ENCODE results near the gene CAPRIN1. TPM values are rescaled to one million over a fixed set of nuclear protein-coding genes. Genes with fewer than 3 reads are reported as not detected.

The CAPRIN1 gene
- polyA plus RNA-seq, 2 of the 4 experiments (the other 2 are of a cell fraction), result 159 to 255 TPM

DNA sequence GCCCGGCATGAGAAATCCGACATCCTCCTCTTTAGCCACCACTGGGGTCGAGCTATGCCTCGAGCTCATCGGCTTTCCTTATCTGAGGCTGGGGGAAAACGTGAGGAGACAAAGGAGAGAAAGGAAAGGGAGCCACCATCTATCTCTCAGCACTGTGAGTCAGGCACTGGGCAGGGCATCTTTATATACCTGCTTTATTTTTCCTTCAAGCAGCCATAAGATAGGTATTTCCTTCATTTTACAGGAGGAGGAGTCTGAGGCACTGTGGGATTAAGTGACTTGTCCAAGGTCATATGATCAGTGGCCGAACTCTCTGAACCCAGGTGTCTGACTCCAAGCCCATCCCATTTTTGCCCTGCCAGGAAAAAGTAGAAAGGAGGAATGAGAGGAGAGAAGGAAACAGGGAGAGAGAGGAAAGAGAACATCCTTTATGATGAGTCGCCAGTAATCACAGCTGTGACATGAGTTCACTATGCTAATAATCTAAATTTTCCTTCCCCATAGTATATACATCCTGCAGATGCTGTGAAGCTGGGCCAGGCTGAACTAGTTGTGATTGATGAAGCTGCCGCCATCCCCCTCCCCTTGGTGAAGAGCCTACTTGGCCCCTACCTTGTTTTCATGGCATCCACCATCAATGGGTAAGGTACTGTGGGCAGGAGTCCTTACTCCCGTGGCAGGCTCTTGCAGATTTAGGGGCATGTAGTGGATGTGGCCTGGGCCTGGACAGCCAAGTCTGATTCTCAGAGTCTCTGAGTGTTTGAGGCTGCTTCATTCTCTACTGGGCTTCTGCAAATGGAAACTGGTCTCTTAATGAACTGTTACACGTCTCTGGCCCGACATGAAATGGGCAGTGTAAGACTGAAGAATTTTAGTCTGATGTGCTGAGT, 75.7 kb downstream of the CAPRIN1 start:
- Histone ChIP-seq H3K4me3 (no peak overlapping the region), H3K4me2 (no peak overlapping the region), H3K27ac (no peak overlapping the region), H3K9me3 (no peaks in the 10 kb centered on the region), H3K4me1 (no peaks in the 10 kb centered on the region)
- no peak for ATAC-seq
- 94% methylated on average over 12 of the region's 12 CpGs for WGBS (ENCODE audit: missing lambda C conversion rate)
- peak; percentile 48 for TF ChIP-seq MAFK (IDR thresholded peaks at IDR 0.05; ENCODE audit: partially characterized antibody)
- TF ChIP-seq RFX5 (IDR thresholded peaks at IDR 0.05), result no peak
- no peak for TF ChIP-seq KDM5A (IDR thresholded peaks at IDR 0.05)
- CTCF ChIA-PET, result interaction anchor here (0.8 to 1.5 kb wide), 2 partner anchors 13 to 27 kb away, joined by 4 to 5 read pairs; no protein-coding TSS in a partner anchor
- FAIRE-seq, result no peak
- POLR2A ChIA-PET, result no interaction called here
- no peak for DNase-seq (ENCODE audit: low read depth in 1 of 2, low spot score in 1 of 2)

GRCh38 chr11:34128824-34129223, 77.3 kb downstream of the CAPRIN1 start:
- no peak overlapping the region for H3K27ac ChIP-seq
- 93% methylated on average over 3 of the region's 3 CpGs for WGBS (ENCODE audit: missing lambda C conversion rate)
- ChIA-PET CTCF (no interaction called here), POLR2A (no interaction called here)
- TF ChIP-seq NPAS2 (CRISPR knock-in tag; IDR thresholded peaks at IDR 0.05; ENCODE audit: borderline replicate concordance), result no peak
- TF ChIP-seq E2F6 (IDR thresholded peaks at IDR 0.05; ENCODE audit: borderline replicate concordance, low read depth), result no peak
- no peak for TF ChIP-seq KDM1A (IDR thresholded peaks at IDR 0.05; ENCODE audit: low read depth)
- TF ChIP-seq EHMT2 (IDR thresholded peaks at IDR 0.05; ENCODE audit: low read depth), result no peak
- no peak for TF ChIP-seq RAD21 (conservative IDR thresholded peaks at IDR 0.05 in 1 of 2, IDR thresholded peaks at IDR 0.05 in 1 of 2)
- TF ChIP-seq, protein P1, sequence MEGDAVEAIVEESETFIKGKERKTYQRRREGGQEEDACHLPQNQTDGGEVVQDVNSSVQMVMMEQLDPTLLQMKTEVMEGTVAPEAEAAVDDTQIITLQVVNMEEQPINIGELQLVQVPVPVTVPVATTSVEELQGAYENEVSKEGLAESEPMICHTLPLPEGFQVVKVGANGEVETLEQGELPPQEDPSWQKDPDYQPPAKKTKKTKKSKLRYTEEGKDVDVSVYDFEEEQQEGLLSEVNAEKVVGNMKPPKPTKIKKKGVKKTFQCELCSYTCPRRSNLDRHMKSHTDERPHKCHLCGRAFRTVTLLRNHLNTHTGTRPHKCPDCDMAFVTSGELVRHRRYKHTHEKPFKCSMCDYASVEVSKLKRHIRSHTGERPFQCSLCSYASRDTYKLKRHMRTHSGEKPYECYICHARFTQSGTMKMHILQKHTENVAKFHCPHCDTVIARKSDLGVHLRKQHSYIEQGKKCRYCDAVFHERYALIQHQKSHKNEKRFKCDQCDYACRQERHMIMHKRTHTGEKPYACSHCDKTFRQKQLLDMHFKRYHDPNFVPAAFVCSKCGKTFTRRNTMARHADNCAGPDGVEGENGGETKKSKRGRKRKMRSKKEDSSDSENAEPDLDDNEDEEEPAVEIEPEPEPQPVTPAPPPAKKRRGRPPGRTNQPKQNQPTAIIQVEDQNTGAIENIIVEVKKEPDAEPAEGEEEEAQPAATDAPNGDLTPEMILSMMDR (IDR thresholded peaks at IDR 0.05), result no peak
- no peak for TF ChIP-seq RCOR1 (IDR thresholded peaks at IDR 0.05; ENCODE audit: low read depth, low read length)
- H3K4me3 ChIP-seq, result no peak overlapping the region
- no peaks in the 10 kb centered on the region for H3K4me1 ChIP-seq
- DNase-seq (ENCODE audit: low read depth in 1 of 2, low spot score in 1 of 2) (no peak), FAIRE-seq (no peak), ATAC-seq (no peak)
- no peaks in the 10 kb centered on the region for H3K9me3 ChIP-seq
- H3K4me2 ChIP-seq, result no peak overlapping the region

DNA sequence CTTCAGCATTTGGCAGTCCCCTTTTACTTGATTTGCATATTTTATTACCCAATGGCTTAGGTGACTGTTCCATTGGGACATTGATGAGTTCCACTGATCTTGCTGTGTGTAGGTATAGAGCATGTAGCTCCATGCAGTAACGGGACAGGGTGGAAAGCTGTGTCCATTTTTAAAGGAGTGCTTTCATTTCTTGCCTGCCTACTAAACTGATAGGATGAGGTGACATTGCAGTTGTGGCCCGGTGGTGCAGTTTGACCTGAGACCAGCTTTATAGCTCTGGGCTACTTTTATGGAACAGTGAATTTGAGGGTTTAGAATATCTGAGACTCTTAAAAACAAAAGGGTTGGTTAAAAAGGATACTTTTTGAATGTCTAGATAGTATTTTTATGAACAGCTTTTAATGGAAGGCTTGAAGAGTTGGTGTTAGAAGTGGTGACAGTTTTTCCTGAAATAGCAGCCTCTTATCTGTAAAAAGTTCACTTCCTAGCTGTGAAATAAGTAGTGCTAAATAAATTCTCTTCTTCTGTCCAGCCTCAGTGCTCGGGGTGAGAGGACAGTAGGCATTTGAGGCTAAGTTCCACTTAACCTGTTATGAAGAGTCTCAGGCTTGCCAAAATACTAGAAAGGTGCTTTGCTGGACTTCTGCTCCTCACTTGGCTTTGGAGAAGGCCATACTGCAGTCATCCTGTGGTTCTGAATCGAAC, 80.9 kb downstream of the CAPRIN1 start:
- no peak for FAIRE-seq
- Histone ChIP-seq H3K4me1 (no peaks in the 10 kb centered on the region), H3K27ac (no peak overlapping the region), H3K4me2 (no peak overlapping the region), H3K9me3 (no peaks in the 10 kb centered on the region), H3K4me3 (no peak overlapping the region)
- CTCF ChIA-PET, result interaction anchor here (0.8 to 2.5 kb wide), 6 partner anchors 8 to 144 kb away, joined by 3 to 8 read pairs (median 4); no protein-coding TSS in a partner anchor
- no peak for ATAC-seq
- 81% methylated on average over 4 of the region's 4 CpGs for WGBS (ENCODE audit: missing lambda C conversion rate)
- DNase-seq (ENCODE audit: low read depth in 1 of 2, low spot score in 1 of 2), result no peak
- POLR2A ChIA-PET, result no interaction called here
- TF ChIP-seq KDM5A (IDR thresholded peaks at IDR 0.05), result no peak
- TF ChIP-seq ESRRA (IDR thresholded peaks at IDR 0.05; ENCODE audit: borderline replicate concordance, low read length), result no peak
- TF ChIP-seq JUNB (IDR thresholded peaks at IDR 0.05), result no peak
- no peak for TF ChIP-seq SMC3 (IDR thresholded peaks at IDR 0.05)
- no peak for TF ChIP-seq HOXB5 (CRISPR knock-in tag; IDR thresholded peaks at IDR 0.05)
- TF ChIP-seq HEYL (CRISPR knock-in tag; IDR thresholded peaks at IDR 0.05), result no peak
- TF ChIP-seq EHMT2 (IDR thresholded peaks at IDR 0.05; ENCODE audit: low read depth), result no peak
- TF ChIP-seq GATA3 (IDR thresholded peaks at IDR 0.05; ENCODE audit: borderline replicate concordance), result no peak
- TF ChIP-seq HDAC2 (IDR thresholded peaks at IDR 0.05), result no peak
- TF ChIP-seq CHD4 (IDR thresholded peaks at IDR 0.05; ENCODE audit: borderline replicate concordance), result no peak
- no peak for TF ChIP-seq RARB (CRISPR knock-in tag; IDR thresholded peaks at IDR 0.05)
- no peak for TF ChIP-seq CHD2 (IDR thresholded peaks at IDR 0.05; ENCODE audit: low read length, partially characterized antibody)
- TF ChIP-seq MAX (IDR thresholded peaks at IDR 0.05), result no peak
- TF ChIP-seq, protein P1 (IDR thresholded peaks at IDR 0.05), result no peak
- TF ChIP-seq REST (IDR thresholded peaks at IDR 0.05), result no peak
- no peak for TF ChIP-seq RFX5 (IDR thresholded peaks at IDR 0.05)
- no peak for TF ChIP-seq FOXS1 (CRISPR knock-in tag; IDR thresholded peaks at IDR 0.05)
